ENCODE data around the gene RSPO1. TPM values are rescaled to one million over a fixed set of nuclear protein-coding genes. Genes with fewer than 3 reads are reported as not detected.

RSPO1 gene, protein sequence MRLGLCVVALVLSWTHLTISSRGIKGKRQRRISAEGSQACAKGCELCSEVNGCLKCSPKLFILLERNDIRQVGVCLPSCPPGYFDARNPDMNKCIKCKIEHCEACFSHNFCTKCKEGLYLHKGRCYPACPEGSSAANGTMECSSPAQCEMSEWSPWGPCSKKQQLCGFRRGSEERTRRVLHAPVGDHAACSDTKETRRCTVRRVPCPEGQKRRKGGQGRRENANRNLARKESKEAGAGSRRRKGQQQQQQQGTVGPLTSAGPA
- not detected in 2 replicates for total RNA-seq

GRCh38 chr1:37634244-37634991, at the start of gene RSPO1:
TSS of gene RSPO1 (minus strand) at chr1:37634892. CDS start at chr1:37629661, 5,231 bp downstream.

DNA sequence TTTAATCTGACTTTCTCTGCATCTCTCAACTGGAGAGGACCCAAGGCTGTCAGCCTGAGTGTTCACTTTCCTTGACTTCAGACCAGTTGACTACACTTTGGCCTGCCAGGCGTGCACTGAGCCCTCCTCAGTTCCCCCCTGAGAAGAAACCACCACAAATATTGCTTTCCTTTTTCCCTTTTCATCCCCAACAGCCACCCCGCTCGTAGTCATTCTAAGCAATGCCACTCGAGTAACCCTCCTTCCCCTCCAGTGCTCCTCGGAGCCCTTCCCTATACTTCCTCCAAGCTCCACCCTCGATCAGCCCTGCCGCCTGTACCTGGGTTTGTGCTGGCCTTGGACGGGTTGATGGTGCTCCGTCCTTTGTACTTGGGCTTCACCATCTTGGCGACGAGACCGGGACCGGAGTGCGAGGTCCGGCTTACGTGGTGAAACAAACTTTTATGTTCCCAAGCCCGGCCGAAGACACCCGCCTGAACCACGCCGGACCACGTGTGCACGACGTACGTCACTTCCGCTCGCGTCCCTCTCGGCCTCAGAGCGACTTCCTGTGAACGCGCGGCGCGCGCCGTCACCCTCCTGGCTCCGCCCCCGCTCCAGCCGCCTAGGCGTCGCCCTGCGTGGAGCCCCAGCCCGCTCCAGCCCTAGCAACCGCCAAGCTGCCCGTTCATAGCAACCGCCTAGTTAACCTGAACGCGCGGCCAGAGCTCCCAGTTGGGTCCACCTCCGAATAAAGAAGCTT, 39.1 kb downstream of the RSPO1 start, which contains the start of gene GNL2:
Gene GNL2 (minus strand): TSS at position 498 of the 742 bp plus-strand sequence. CDS start 115 bp downstream, at position 383.

Other genes with a start within 250 kb of the RSPO1 start
- 5.6 and 7.3 TPM in 2 replicates for gene ZC3H12A, start 160.3 kb downstream of the RSPO1 start, total RNA-seq
- gene MEAF6, start 120.1 kb downstream of the RSPO1 start, total RNA-seq, result 57.8 and 74.2 TPM in 2 replicates
- 13.7 and 17.0 TPM in 2 replicates for gene SNIP1, start 80.6 kb downstream of the RSPO1 start, total RNA-seq
- gene DNALI1, start 78.0 kb downstream of the RSPO1 start, total RNA-seq, result 1.5 and 2.3 TPM in 2 replicates
- 61.4 and 68.1 TPM in 2 replicates for gene GNL2, start 39.0 kb downstream of the RSPO1 start, total RNA-seq
- gene CDCA8, start 57.6 kb upstream of the RSPO1 start, total RNA-seq, result 8.8 and 18.6 TPM in 2 replicates
- gene EPHA10, start 130.2 kb upstream of the RSPO1 start, total RNA-seq, result not detected in 2 replicates
- 1.3 and 2.0 TPM in 2 replicates for gene MANEAL, start 159.0 kb upstream of the RSPO1 start, total RNA-seq
- gene C1orf122, start 172.9 kb upstream of the RSPO1 start, total RNA-seq, result 14.4 and 23.5 TPM in 2 replicates
- gene YRDC, start 173.3 kb upstream of the RSPO1 start, total RNA-seq, result 18.9 and 21.5 TPM in 2 replicates
- gene MTF1, start 224.7 kb upstream of the RSPO1 start, total RNA-seq, result 4.2 and 4.4 TPM in 2 replicates

Measured in vein endothelial cell (primary cell).